GM19468 (cell line): ENCODE data around the gene MTHFSD.

Experiments
- ATAC-seq: cut with Tn5 transposase; IDR thresholded peaks from one replicate; pipeline ENCODE4 v1.9.1; 2021; ENCODE audit warnings: mild to moderate bottlenecking, moderate library complexity, moderate number of reproducible peaks; ENCODE audit not compliant: unreplicated experiment; ENCODE audit errors: extremely low read depth

MTHFSD gene

GRCh38 chr16:86584726-86585721 is 30.0 kb upstream of the MTHFSD start:
- ATAC-seq, result no peak

- ATAC-seq, result no peak
Measured at GRCh38 chr16:86584071-86584685, 29.1 kb upstream of the MTHFSD start.

GRCh38 chr16:86581458-86581857 is 26.4 kb upstream of the MTHFSD start:
- no peak for ATAC-seq

- ATAC-seq, result no peak
Measured at GRCh38 chr16:86580791-86581170, 25.7 kb upstream of the MTHFSD start.

- ATAC-seq, result no peak
Measured at GRCh38 chr16:86580063-86580790, 25.2 kb upstream of the MTHFSD start.

- no peak for ATAC-seq
Measured at GRCh38 chr16:86579268-86580062, 24.4 kb upstream of the MTHFSD start.

- no peak for ATAC-seq
Measured at GRCh38 chr16:86578611-86579267, 23.7 kb upstream of the MTHFSD start.

GRCh38 chr16:86578061-86578599 is 23.1 kb upstream of the MTHFSD start, which contains the start of gene FOXL1:
Gene FOXL1 (plus strand): TSS chr16:86578549. CDS start chr16:86578724, 175 bp downstream.
- ATAC-seq, result no peak

- no peak for ATAC-seq
Measured at GRCh38 chr16:86577314-86577971, 22.4 kb upstream of the MTHFSD start.

- no peak for ATAC-seq
Measured at GRCh38 chr16:86576591-86577313, 21.7 kb upstream of the MTHFSD start.

- ATAC-seq, result no peak
Measured at GRCh38 chr16:86575754-86576557, 20.9 kb upstream of the MTHFSD start.

- no peak for ATAC-seq
Measured at GRCh38 chr16:86575095-86575685, 20.2 kb upstream of the MTHFSD start.

- no peak for ATAC-seq
Measured at GRCh38 chr16:86574646-86575045, 19.6 kb upstream of the MTHFSD start.

GRCh38 chr16:86573646-86574508 is 18.8 kb upstream of the MTHFSD start:
- ATAC-seq, result no peak

- ATAC-seq, result no peak
Measured at GRCh38 chr16:86573215-86573614, 18.2 kb upstream of the MTHFSD start.

GRCh38 chr16:86572606-86573005 is 17.6 kb upstream of the MTHFSD start:
- ATAC-seq, result no peak
